SK-N-SH (cell line): ENCODE results near the gene UNCX.

Source experiments
- CTCF ChIP-seq: fragments of 200-600 bp; sonication (generic); IDR thresholded peaks from 2 replicates; pipeline ENCODE4 v1.6.1; 2017; ENCODE audit warnings: antibody characterized with exemption, mild to moderate bottlenecking, moderate library complexity
- EZH2phosphoT487 ChIP-seq: fragments of 200-600 bp; sonication (generic); IDR thresholded peaks from 2 replicates; pipeline ENCODE4 v1.6.1; 2017; ENCODE audit warnings: low read depth, mixed run types, mild to moderate bottlenecking, antibody characterized with exemption, moderate library complexity, borderline replicate concordance
- NRF1 ChIP-seq: IDR thresholded peaks from 2 replicates; pipeline ENCODE4 v1.6.1; 2012; ENCODE audit warnings: low read depth, mild to moderate bottlenecking, low read length
- POLR2AphosphoS5 ChIP-seq: IDR thresholded peaks from 2 replicates; pipeline ENCODE4 v1.6.1; 2012; ENCODE audit warnings: low read depth, low read length
- RAD21 ChIP-seq: IDR thresholded peaks from 2 replicates; pipeline ENCODE4 v1.6.1; 2012; ENCODE audit warnings: mild to moderate bottlenecking, low read length
- TCF12 ChIP-seq: IDR thresholded peaks from 2 replicates; pipeline ENCODE4 v1.4.0; 2012

GRCh38 chr7:1257221-1257620 lies 24.5 kb downstream of the UNCX start:
- TF ChIP-seq EZH2phosphoT487 (no peak), TCF12 (no peak), RAD21 (no peak), CTCF (no peak), NRF1 (no peak), POLR2AphosphoS5 (no peak)
